HG02852 (cell line): Measurements from ENCODE around the gene FOXO3.

ENCODE experiments used
- ATAC-seq: cut with Tn5 transposase; IDR thresholded peaks from one replicate; pipeline ENCODE4 v1.9.1; 2021; ENCODE audit warnings: mild to moderate bottlenecking, moderate library complexity; ENCODE audit not compliant: unreplicated experiment

The FOXO3 gene

GRCh38 chr6:108594151-108594550 is 33.4 kb downstream of the FOXO3 start:
- ATAC-seq = no peak

GRCh38 chr6:108594640-108595039 is 33.9 kb downstream of the FOXO3 start:
- ATAC-seq = no peak

GRCh38 chr6:108596956-108597355 is 36.2 kb downstream of the FOXO3 start:
- ATAC-seq = no peak

GRCh38 chr6:108597572-108598304 is 37.0 kb downstream of the FOXO3 start:
- ATAC-seq = peak; percentile 54

- peak; percentile 91 for ATAC-seq
Observed at GRCh38 chr6:108598305-108598863, 37.7 kb downstream of the FOXO3 start.

- no peak for ATAC-seq
Observed at GRCh38 chr6:108604156-108604555, 43.4 kb downstream of the FOXO3 start.

- no peak for ATAC-seq
Observed at GRCh38 chr6:108606250-108606690, 45.6 kb downstream of the FOXO3 start.

GRCh38 chr6:108608453-108609275 is 47.9 kb downstream of the FOXO3 start:
- no peak for ATAC-seq

- no peak for ATAC-seq
Observed at GRCh38 chr6:108609276-108609769, 48.6 kb downstream of the FOXO3 start.

GRCh38 chr6:108610270-108610839 is 49.6 kb downstream of the FOXO3 start:
- ATAC-seq = no peak

- ATAC-seq = no peak
Observed at GRCh38 chr6:108610957-108611586, 50.4 kb downstream of the FOXO3 start.

- no peak for ATAC-seq
Observed at GRCh38 chr6:108612852-108613251, 52.1 kb downstream of the FOXO3 start.

GRCh38 chr6:108616544-108616943 is 55.8 kb downstream of the FOXO3 start:
- ATAC-seq = no peak

GRCh38 chr6:108616973-108617372 is 56.3 kb downstream of the FOXO3 start:
- ATAC-seq = no peak

GRCh38 chr6:108618623-108619152 is 58.0 kb downstream of the FOXO3 start:
- ATAC-seq = peak; percentile 65

- no peak for ATAC-seq
Observed at GRCh38 chr6:108619431-108620197, 58.9 kb downstream of the FOXO3 start.

- no peak for ATAC-seq
Observed at GRCh38 chr6:108621117-108621516, 60.4 kb downstream of the FOXO3 start.

- no peak for ATAC-seq
Observed at GRCh38 chr6:108622641-108623298, 62.1 kb downstream of the FOXO3 start.

- no peak for ATAC-seq
Observed at GRCh38 chr6:108623995-108624394, 63.3 kb downstream of the FOXO3 start.
